GM19397 (cell line): ENCODE data around the gene MYLK.

ENCODE experiments used
- ATAC-seq: cut with Tn5 transposase; IDR thresholded peaks from one replicate; pipeline ENCODE4 v1.9.1; 2021; ENCODE audit warnings: mild to moderate bottlenecking, moderate library complexity; ENCODE audit not compliant: unreplicated experiment

The MYLK gene

GRCh38 chr3:123655400-123655799, 228.7 kb downstream of the MYLK start:
- no peak for ATAC-seq

DNA sequence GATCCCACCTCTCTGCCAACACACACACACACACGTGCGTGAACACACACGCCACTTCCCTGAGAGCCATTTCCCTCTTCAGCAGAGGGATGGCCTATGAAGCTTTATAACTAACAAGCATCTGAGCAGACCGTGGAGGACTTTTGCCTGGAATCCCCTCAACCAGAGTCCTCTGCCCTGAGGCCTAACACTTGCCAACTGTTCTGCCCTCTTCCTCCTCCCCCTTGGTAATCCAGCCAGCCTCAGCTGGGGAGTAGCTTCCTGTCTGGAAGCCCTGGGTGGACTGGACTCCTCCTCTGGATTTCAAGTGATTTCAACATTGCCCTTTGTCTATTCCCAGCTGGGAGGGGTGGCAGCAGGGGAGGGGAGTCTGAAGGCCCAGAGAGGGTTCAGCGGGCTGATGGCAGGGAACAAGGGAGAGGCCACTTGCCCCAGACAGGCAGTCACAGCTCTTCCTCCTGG, 230.9 kb downstream of the MYLK start:
- no peak for ATAC-seq

DNA sequence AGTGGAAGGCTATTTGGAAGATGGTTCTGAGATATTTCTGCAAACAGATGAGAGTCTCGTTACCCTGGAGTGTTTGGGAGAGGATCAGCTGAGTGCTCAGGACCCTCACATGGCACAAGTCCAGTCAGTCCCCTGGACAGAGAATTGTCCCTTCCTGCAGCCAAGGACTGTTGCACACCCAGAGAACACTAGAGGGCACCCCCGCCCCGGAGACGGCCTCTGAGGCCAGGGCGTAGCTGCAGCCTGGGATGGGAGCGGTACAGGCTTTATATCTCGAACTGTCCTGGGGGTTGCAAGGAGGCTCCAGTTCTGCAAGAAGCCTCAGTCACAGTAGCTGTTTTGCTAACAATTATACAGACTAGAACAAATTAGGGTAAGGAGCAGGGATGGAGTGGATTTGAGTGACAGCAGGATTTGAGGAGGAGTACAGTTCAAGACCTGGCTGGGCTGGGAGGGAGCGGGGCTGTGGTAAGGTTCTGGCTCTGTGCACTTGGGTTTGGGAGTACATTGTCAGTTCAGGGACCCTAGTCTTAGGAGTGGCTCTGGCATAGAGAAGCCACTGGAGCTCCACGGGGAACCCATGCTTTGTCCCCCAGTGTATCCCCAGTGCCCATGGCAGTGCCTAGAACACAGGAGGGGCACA, 231.7 kb downstream of the MYLK start:
- ATAC-seq = no peak

- ATAC-seq = no peak
These were observed 232.4 kb downstream of the MYLK start for GRCh38 chr3:123651449-123652341.

DNA sequence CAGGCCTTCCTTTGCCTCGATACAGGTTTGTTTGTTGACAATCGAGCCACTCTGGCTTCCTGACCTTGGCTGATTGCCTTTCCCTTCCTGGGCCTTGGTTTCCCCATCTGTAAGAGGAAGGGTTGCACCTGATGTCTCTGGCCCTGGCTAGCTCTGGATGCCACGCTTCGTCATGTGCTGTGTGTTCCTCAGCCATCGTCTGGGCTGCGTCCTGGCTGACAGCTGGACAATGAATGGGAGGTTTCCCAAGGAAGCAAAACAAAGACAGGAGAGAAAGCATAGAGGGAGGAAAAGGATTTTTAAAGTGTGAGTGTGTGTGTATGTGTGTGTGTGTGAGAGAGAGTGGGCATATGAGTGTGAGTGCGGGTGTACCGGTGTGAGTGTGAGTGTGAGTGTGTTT, 234.0 kb downstream of the MYLK start:
- no peak for ATAC-seq

DNA sequence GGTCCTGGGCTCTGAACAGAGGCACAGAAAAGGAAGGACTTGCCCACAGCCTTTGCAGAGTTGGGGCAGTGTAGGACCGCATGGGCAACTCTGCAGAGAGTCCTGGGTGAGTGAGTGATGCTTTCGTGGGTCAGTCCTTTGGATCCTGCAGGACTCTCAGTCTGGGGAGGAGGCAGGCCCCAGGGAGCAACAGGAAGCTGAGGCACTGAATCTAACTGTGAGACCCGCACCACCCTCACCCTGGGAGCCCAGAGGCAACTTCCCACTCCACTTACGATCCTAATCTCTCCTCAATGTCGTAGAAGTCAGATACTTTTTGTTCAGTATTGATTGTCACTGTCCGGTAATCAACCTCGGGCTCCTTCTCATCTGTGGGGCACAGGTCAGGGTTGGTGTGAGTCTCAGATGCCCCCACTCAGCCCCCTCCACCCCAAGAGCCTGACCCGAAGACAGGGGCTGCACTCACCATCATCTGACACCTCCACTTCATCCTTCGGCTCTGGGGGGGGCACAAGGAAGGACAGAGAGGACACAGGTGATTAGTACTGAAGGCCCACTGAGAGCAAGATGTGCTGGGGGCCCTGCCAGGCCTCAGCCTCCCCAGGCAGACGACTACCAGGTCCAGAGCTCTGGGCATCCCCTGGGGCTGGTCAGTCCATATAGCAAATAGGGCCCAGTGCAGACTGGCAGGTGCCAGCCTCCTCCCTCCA, 235.3 kb downstream of the MYLK start:
- no peak for ATAC-seq

GRCh38 chr3:123644358-123644757, 239.8 kb downstream of the MYLK start:
- no peak for ATAC-seq

- ATAC-seq = no peak
These were observed 241.2 kb downstream of the MYLK start for GRCh38 chr3:123642957-123643330.

- ATAC-seq = no peak
These were observed 241.8 kb downstream of the MYLK start for GRCh38 chr3:123642182-123642956.

DNA sequence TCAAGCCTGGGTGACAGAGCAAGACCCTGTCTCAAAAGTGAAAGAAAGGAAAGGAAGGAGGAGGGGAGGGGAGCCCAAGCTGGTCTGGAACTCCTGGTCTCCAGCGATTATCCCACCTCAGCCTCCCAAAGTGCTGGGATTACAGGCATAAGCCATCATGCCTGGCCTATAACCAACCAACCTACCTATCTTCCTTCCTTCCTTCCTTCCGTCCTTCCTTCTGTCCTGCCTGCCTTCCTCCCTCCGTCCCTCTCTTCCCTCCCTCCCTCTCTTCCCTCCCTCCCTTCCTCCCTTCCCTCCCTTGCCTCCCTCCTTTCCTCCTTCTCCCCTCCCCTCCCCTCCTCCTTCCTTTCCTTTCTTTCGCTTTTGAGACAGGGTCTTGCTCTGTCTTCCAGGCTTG, 242.6 kb downstream of the MYLK start:
- ATAC-seq = no peak

GRCh38 chr3:123640740-123641462, 243.2 kb downstream of the MYLK start:
- ATAC-seq = no peak

DNA sequence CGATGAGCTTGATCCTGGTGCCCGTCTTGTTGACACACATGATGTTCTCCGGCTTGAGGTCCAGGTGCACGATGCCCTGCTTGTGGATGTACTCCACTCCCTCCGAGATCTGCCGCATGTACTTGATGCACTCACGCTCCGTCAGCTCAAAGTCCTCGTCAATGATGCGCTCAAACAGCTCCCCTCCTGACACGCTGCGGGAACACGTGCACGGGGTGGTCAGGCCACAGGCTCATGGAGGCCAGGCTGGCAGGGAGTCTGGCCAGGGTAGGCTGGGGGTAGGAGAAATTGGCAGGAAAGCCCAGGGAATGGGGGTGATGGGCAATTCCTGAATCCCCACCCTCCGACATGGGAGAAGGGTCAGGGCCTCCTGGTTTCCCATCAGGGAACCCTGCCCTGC, 243.8 kb downstream of the MYLK start:
- ATAC-seq = no peak

DNA sequence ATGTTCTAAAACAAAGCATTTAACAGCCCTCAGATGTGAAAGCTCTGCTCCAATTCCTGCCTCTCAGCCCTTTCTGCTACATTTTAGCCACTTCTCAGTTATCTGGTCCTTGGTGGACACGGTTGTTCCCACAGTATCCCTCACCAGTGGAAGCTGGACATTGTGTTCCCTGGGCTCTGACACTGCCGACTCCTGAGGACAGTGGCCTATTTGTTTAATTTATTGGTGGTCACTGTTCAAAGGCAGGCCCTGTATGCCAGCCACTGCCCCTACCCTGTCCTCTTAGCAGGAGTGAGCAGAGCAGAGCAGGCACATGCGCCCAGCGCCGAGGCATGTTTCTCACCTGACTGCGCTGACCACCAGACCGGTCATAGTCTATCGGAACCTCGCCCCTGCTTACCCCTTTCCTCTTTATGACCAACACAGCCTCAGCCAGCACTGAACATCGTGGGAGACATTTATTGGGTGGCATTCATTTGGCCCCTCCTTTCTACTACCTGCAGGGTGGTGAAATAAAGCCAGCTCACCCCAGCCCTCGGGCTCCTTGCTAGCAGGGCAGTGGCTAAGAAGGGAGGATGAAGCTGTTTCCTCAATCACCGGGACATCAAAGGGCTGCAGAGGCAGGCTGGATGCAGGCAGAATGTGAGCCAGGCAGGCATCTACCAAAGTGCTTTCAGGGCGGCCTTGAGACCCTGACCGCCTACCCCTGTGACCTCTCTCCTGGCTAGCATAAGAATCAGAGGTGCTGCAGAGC, 245.0 kb downstream of the MYLK start:
- no peak for ATAC-seq

DNA sequence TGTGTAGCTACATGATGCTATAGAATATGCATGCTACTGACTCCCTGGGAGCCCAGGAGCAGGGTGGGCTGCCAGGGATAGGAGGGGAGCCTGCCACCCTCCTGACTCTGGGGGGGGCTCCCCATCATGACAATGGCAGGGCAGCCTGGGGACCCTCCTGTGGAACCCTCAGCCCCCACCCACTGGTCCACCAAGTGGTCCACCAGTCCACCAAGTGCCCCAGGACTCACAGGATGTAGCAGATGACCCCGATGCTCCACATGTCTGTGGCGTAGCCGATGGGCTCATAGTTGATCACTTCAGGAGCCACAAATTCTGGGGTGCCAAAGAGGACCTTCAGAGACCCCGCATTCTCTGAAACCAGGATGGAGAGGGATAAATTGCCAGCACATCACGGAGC, 246.3 kb downstream of the MYLK start:
- ATAC-seq = no peak

- ATAC-seq = no peak
These were observed 247.0 kb downstream of the MYLK start for GRCh38 chr3:123637131-123637530.

DNA sequence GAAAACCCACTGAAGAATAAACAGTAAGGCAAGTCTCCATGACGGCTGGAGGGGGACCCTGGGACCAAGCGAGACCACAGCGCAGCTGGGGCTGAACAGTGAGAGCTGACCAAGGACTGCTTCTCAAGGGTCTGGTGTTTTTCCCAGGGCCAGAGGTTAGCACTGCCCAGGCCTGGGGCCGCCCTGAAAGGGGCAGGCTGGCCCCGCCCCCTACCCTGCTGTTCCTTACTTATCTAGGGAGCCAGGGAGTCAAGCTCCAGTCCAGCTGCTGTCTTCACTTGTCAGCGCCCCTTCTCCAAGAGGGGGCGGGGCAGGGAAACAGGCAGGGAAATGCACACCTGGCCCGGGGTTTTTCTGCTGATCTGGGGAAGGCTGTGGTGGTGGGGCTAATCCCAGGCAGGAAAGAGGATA, 247.7 kb downstream of the MYLK start:
- no peak for ATAC-seq

DNA sequence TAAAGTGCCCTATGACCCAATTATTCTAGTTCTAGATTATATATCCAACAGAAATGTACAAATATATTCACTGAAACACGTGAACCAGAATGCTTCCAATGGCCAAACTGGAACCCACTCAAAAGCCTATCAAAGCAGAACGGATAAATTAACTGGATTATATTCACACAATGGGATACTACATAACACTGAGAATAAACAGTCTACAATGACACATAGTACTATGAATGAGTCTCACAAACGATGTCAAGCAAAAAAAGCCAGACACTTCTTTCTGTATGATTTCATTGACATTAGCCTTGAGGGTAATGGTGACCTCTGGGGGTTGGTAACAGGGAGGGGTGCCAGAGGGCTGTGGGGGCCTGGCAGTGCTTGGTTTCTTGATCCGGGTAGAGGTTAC, 248.4 kb downstream of the MYLK start:
- ATAC-seq = no peak

GRCh38 chr3:123635217-123635616, 248.9 kb downstream of the MYLK start:
- no peak for ATAC-seq
